DOHH2 (cell line): ENCODE data around the gene ISCA1.

Experiments used
- EZH2phosphoT487 ChIP-seq: fragments of 200-600 bp; sonication (generic); IDR thresholded peaks from 2 replicates; pipeline ENCODE4 v1.6.1; 2017; ENCODE audit warnings: borderline replicate concordance, mild to moderate bottlenecking, antibody characterized with exemption, low read length, moderate library complexity, mixed read lengths
- TF ChIP-seq, protein P1 (sequence below): fragments of 200-600 bp; sonication (generic); IDR thresholded peaks from one replicate; pipeline ENCODE4 v1.5.1; 2014; ENCODE audit warnings: antibody characterized with exemption, mild to moderate bottlenecking, low read depth, low read length; ENCODE audit not compliant: poor library complexity, severe bottlenecking

DNA sequence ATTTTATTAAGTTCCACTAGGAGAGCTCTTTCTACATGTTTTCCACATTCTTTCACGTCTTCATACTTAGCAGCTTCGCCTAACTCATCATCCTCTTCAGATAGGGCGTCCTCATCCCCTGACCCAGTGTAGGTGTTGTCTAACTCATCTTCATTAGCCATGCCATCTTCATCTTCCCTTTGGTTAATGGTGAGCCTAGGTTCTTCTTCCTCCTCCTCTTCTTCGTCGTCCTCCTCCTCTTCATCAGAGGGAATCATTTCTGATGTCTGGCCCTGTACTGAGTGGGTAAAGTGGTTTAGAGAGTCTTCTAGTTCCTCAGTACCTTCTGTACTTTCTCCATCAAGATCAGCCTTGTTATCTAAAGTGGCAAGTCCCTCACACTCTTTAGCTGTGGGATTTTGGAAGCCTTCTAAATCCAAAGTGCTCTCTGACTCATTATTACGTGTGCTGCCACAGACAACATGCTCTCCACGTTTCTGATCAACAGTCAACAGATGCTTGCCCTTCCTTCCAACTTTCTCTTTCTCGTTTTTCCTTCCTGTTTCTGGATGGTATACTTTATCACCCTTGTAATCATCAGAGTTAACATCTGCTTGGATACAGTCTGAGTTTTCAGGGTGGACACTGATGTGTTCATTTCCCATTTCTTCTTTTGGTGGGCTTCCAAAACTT, 40.8 kb upstream of the ISCA1 start:
- TF ChIP-seq, protein P1, sequence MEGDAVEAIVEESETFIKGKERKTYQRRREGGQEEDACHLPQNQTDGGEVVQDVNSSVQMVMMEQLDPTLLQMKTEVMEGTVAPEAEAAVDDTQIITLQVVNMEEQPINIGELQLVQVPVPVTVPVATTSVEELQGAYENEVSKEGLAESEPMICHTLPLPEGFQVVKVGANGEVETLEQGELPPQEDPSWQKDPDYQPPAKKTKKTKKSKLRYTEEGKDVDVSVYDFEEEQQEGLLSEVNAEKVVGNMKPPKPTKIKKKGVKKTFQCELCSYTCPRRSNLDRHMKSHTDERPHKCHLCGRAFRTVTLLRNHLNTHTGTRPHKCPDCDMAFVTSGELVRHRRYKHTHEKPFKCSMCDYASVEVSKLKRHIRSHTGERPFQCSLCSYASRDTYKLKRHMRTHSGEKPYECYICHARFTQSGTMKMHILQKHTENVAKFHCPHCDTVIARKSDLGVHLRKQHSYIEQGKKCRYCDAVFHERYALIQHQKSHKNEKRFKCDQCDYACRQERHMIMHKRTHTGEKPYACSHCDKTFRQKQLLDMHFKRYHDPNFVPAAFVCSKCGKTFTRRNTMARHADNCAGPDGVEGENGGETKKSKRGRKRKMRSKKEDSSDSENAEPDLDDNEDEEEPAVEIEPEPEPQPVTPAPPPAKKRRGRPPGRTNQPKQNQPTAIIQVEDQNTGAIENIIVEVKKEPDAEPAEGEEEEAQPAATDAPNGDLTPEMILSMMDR, result no peak
- no peak for TF ChIP-seq EZH2phosphoT487
